Fibroblast of lung (primary cell): Measurements from ENCODE around the gene KIF16B.

Source experiments
- CTCF ChIP-seq, 2 donors: IDR thresholded peaks in 1 of 2; conservative IDR thresholded peaks in 1 of 2; 1 replicate in 1 of 2; 2 replicates in 1 of 2; pipeline ENCODE4 v1.5.1; 2011 to 2012; ENCODE audit warnings: low read length in 2 of 2, control low read depth in 1 of 2, inconsistent platforms in 1 of 2, low read depth in 1 of 2, mild to moderate bottlenecking in 1 of 2
- EZH2 ChIP-seq: IDR thresholded peaks from 2 replicates; pipeline ENCODE4 v1.5.1; 2012; ENCODE audit warnings: low read length, control low read depth, mild to moderate bottlenecking; ENCODE audit errors: missing control alignments

GRCh38 chr20:16308754-16309153 lies 264.5 kb downstream of the KIF16B start:
- TF ChIP-seq CTCF (conservative IDR thresholded peaks at IDR 0.05 in 1 of 2, IDR thresholded peaks at IDR 0.05 in 1 of 2; ENCODE audit: low read depth in 1 of 2, low read length in 2 of 2) (no peak), EZH2 (no peak)
